Midbrain (tissue), 1 donor: ENCODE results near the gene PRKACB.
"Not testable (repeated sequence)": the region's sequence is repeated elsewhere in the genome, so short reads cannot be mapped to it uniquely, and the experiment has no call there.

Experiments used
- DNase-seq: peaks from one replicate; lab custom pipeline; 2025; lab: John Stamatoyannopoulos, UW

The PRKACB gene

GRCh38 chr1:84269306-84269705 lies 125.2 kb downstream of the PRKACB start:
- DNase-seq = no peak

DNA sequence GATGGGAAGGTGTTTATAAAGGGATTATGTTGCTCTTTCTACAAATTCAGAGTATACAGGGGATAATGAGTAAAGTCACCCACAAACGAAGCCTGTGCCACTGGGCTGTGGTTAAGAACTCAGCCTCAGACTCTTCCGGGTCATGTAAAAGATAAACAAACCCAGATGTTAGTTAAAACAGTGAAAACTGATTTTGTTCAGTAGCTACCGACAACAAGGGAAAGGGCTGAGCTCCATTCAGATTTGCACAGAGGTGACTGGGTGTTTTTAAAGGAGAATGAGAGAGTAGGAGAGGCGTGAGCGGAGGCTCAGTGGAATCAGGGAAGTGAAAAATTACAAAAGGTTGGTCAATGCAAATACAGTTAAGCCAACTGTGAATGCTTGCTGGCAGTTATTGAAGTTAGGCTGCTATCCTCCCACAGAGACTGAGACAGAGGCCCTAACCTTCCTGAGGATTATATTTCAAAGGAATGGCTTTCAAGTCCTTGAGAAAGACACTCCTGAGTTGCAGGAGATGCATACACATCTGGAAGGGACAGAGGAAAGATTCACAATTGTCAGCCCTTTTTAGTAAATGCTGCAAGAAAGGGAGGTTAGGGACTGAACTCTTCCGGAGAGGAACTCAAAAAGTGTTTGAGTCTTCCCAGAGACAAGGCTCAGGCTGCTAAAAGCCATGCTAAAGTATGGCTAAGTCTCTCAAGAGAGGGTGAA lies 127.5 kb downstream of the PRKACB start:
- no peak for DNase-seq

DNA sequence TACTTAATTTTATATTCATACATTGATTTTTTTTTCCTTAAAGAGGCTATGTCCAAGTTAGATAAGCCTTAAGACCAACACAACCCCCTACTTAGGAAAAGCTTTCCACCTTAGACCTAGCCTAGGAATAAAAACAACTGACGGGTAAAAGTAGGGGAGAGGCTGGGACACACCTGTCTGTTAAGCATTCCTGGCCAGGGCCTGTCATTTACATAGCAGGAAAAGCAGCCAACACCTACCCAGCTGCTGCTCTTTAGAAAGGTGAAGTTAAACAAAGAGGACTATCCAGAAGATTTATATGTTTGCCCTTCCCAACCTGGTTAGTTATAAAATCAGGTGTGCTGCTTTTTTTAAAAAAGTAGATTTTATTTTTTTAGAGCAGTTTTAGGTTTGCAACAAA lies 128.3 kb downstream of the PRKACB start:
- no peak for DNase-seq

DNA sequence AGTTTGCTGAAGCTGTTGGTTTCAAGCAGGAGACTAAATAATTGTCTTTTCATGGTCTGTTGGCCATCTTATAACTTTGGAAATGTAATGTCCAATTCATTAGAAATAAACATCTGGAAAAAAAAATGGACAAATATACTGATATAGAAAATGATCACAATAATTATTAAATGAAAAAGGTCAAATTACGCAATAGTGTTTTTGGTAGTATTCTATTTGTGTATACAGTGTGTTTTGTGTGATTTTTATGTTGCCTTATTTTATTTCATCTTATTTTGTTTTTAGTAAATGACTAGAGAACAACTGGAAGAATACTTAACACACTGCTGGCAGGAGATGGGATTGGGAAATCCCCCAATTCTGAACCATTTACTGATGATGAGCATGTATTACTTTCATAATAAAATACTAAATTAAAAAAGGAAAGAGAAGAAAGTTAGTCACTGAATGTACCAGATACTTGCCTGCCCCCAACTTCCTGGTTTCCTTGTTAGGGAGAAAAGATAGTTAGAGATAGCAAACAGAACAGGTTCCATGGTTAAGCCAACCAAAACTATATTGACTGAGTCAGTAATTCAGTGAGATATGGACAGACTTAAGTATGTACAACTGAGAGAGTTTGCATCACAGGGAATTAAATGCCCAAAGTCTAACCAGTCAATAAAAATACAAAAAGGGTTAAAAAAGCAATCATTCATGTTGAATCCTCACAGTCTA lies 133.4 kb downstream of the PRKACB start:
- DNase-seq = no peak

GRCh38 chr1:84278905-84279304 lies 134.8 kb downstream of the PRKACB start:
- no peak for DNase-seq

- DNase-seq = no peak
These were observed 136.8 kb downstream of the PRKACB start for GRCh38 chr1:84280912-84281311.

DNA sequence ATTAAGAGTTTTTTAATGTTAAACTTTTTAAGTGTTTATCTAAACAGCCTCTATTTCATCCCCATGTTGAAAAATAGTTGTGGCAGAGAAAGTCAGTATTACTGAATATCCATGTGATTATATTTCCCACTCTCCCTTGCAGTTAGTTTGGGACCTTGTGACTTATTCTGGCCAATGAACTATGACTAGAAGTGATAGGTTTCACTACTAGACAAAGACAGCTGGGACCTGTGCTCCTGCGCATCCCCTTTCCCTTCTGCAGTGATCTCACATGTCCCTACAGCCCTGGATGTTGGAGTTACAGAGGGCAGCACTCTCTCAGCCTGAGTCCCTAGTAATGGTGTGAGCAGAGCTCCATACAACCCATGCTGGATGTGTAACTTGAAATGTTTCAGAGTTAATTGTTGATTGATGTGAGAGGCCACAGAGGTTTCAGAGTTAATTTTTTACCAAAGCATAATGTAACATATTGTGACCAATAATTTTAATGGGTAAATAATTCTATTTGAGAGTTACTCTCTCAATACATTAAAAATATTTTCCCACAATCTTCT lies 138.8 kb downstream of the PRKACB start:
- no peak for DNase-seq

DNA sequence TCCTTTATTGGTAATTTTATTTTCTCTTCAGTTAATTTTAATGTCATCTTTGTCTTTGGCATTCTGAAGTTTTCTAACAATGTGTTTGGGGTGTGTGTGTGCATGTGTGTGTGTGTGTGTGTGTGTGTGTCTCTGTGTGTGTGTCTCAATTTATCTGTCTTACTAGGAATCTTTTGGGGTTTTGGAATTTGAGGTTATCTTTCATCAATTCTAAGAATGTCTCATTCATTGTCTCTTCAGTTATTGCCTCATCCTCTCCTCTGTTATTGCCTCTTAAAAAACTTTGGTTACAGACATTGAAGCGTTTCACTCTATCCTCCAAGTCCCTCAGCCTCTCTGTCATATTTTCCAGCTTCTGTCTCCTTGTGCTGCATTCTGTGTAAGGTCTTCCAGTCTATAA lies 139.3 kb downstream of the PRKACB start:
- no peak for DNase-seq

DNA sequence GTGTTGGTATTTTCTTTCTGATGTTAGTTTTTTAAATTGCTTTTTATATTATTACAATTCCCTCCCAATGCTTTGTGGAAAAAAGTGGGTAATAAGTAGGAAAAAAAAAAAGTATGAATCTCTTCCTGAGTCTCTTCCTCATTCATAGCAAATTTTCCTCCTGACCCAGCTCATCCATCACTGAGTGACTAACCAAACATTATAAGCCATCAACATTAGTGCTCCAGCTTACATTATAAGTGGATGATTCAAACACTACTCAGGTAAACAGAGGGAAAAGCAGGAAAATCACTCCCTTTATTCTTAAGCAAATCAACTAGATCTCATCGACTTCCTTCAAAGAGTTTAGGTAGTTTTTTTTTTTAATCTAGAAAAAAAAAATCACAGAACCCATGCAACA lies 142.0 kb downstream of the PRKACB start:
- DNase-seq = no peak

DNA sequence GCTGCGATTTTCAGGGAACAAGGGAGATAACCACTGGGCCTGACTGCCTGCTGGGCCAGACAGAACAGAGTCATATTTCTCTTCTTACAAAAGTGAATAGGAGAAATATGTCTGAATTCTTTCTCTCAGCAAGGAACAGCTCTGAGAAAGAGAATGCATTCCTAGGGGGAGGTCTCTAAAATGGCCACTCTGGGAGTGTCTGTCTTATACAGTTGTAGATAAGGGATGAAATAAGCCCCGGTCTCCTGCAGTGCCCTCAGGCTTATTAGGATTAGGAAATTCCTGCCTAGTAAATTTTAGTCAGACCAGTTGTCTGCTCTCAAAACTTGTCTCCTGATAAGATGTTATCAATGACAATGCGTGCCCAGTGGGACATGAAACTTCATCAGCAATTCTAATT lies 143.3 kb downstream of the PRKACB start:
- not testable (repeated sequence) for DNase-seq
